Left kidney (tissue), 2 donors: ENCODE measurements around the gene EGLN1. TPM values are rescaled to one million over a fixed set of nuclear protein-coding genes. Genes with fewer than 3 reads are reported as not detected.
A peak's percentile ranks its signal among the peaks of the same experiment; 100 is the strongest.
"Not testable (repeated sequence)": the region's sequence is repeated elsewhere in the genome, so short reads cannot be mapped to it uniquely, and the experiment has no call there.

ENCODE experiments used
- DNase-seq: peaks from one replicate; pipeline ENCODE4 v3.0.0-alpha.2; 2013
- polyA plus RNA-seq: library from polyadenylated mRNA; unstranded; fragments of 120-200 nt; gene quantifications from one replicate; pipeline ENCODE4 v1.2.1, GENCODE V29; 2013; ENCODE audit not compliant: insufficient read length

The EGLN1 gene
- polyA plus RNA-seq, 1 donor: 39.7 TPM

DNA sequence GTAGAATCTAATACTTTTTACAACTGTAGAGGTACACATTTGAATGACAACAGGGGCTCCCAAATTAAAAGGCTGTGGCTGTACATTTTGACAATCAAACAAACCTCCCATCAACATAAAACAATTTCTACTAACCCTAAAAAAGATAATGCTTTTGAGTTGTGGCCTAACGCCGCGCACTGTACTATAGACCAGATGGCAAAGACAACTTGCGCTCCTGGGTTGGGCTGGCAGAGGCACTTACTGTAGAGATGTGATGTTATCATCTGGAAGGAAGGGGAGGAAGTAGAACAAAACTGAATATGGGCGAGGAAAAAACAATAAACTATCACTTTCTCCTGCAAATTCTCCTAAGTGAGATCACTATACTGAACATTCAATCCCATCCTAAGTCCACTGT lies 57.9 kb downstream of the EGLN1 start:
- no peak for DNase-seq

DNA sequence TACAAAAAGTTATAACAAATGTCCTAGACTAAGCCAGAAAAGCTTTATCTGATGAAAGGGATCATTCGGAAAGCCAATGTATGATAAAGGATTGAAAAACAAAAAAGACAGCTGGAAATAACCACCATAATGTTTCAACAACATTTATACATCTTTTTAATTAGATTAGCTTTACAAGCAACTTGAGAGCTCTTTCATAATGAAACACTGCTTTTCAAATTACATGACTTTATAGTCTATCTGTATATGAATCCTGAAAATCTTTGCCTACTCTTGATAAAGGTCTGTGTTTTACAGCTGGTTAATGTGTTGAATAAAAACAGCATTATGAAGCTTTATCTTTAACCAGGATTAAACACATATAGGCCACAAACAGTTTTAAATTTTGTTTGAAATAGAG lies 58.5 kb downstream of the EGLN1 start:
- DNase-seq: no peak

DNA sequence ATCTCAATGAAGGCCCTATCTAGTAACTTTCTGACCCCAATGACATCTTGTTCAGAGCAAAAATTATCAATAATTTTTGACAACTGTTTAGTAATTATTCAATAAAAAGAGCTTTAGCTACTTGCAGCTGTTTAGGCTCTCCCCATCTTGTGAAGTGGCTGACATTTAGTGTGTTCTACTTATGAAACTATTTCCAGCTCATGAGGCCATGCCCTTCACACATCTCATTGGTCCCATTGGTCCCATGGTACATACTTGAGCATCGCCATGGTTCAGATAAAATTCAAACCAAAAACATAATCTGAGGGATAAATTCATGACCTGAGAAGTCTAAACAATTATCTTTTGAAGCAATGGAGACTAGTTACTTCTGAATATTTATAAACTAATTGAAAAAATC lies 59.8 kb downstream of the EGLN1 start:
- no peak for DNase-seq

DNA sequence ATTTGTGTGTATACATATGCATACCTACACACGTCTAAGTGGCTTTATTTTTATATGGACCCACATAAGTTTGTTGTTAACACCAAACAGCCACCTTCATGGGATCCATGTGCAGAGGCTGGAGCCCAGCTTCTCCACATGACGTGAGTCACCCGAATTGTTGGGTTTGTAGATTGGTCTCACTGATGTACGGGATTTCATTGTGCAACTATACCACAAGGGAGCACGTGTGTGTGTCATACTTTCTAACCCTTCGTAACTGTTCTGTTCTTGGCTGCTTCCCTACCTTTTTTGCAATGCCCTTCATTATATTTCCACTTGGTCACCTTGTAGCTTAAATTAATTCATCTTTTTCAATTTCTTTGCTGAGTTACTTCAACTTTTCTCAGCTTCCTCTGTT lies 63.0 kb downstream of the EGLN1 start:
- no peak for DNase-seq

DNA sequence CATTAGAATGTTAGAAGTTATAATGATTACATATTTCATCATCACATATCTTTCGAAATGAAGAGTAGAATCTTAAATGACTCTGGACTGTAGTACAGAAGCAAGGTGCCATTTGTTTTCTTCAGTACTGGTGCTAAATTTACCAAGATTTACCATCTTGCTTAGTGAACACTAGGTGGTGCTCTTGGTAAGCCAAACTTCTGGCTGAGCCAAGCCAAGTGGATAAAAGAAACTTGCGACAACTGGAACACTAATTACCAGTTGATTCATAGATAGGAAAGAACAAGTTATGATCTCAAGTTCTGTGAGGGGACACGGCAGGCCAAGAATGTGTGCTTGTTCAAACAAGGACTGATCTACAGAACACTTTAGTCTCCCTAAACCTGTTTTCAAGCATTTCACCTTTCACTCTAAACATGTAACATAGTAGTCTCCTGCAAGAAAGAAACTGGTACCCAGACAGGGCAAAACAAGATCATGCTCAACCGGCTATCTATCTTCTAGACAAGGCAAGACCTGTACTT lies 64.2 kb downstream of the EGLN1 start:
- peak; percentile 55 for DNase-seq

DNA sequence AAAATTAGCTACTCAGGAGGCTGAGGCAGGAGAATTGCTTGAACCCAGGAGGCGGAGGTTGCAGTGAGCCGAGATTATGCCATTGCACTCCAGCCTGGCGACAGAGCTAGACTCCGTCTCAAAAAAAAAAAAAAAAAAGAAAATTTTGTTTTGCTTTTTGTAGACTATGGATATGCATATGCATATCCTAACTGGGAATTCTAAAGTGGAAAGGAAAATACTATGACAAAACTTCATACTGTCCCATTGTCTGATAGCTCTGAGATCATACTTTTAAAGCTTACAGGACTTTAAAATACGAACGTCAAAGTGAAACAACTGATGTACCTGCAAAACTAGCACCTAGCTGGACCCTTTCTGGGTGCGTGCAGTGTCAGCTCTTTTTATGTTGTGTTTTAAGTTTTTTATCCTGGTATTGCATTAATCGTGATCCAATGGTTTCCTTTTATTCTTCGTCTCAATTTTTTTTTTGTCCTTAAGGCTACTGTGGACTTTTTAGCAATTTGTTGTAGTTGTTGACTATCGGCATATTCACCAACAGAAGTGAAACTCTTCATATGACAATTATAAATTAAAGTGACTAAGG lies 64.8 kb downstream of the EGLN1 start:
- no peak for DNase-seq

DNA sequence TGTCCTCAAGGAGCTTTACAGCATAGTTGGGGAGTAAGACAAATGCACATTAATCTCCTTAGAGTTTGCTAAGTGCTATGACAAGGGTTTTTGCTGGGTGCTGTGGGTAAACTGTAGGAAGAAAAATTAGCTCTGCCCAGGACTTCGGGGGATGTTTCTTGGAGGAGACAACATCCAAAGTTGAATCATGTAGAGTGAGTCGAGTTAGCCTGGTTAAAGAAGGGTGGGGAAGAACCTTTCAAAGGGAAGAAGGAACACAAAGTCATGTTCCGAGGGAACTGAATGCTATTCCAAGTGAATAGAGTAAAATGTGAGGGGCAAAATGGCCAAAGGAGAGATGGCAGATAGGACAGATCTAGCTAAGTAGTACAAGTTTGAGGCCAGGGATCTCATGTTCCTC lies 66.9 kb downstream of the EGLN1 start:
- DNase-seq: no peak

DNA sequence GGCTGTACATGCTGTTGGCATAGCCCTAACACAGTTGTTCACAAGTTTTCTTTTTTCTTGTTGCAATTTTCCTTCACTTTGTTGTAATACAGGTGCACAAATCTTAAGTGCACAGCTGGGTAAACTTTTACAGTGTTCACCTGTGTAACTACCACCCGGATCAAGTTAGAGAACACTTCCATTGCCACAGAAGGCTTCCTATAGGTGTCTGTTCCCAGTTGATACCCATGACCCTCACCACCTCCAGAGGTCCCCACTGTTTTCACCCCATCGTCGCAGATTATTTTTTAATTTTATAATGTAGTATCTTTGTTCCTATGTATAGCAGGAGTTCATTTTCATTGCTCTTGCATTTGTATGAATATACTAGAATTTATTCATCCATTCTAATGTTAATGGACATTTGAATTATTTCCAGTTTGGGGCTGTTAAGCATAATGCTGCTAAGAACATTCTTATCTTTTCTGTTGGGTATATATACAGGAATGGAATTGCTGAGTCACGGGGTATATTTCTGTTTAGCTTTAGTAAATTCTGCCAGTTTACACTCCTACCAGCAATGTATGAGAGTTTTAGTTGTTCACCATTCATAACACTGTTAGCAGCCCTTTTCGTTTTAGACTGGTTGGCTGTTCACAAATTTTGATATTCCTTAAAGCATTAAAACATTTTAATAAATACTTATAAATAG lies 67.6 kb downstream of the EGLN1 start:
- no peak for DNase-seq

DNA sequence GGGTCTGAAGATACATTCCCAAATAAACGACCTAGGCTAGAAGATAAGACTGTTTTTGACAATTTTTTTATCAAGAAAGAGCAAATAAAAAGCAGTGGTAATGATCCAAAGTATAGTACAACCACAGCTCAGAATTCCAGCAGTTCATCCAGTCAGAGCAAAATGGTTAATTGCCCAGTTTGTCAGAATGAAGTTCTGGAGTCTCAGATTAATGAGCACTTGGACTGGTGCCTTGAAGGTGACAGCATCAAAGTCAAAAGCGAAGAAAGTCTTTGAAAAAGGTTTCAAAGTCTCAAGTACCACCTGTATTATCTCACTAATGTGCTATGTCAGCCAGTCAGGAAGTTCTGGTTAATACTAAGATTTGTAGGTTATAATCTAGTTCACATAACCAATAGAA lies 69.0 kb downstream of the EGLN1 start:
- DNase-seq: no peak

DNA sequence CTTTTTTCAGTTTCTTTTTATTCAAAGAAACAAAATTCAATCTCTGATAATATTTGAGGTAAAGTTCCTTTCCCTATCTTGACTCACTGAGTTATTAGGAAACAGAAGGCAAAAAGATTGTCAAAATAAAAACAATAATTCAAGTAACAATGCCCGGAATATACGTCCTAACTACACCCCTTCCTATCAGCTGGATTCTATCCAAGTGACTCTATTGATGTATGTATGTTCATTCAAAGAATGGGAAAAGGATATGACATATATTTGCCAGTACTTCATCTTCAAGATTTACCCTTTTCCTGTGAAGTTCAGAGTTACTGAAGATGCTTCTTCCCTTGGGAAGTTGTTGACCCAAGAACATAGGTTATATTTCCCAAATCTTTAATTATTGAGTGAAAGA lies 70.3 kb downstream of the EGLN1 start:
- no peak for DNase-seq

DNA sequence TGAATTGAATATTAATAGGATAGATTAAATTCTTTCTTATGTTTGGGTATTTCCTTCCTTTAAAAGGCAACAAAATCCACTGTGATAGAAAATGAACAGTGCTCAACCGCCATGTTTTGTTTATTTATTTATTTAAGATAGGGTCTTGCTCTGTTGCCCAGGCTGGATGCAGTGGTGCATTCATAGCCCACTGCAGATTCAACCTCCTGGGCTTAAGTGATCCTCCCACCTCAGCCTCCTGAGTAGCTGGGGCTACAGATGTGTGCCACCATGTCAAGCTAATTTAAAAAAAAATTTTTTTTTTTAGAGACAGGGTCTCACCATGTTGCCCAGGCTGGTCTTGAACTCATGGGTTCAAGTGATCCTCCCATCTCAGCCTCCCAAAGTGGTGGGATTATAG lies 73.2 kb downstream of the EGLN1 start:
- not testable (repeated sequence) for DNase-seq

DNA sequence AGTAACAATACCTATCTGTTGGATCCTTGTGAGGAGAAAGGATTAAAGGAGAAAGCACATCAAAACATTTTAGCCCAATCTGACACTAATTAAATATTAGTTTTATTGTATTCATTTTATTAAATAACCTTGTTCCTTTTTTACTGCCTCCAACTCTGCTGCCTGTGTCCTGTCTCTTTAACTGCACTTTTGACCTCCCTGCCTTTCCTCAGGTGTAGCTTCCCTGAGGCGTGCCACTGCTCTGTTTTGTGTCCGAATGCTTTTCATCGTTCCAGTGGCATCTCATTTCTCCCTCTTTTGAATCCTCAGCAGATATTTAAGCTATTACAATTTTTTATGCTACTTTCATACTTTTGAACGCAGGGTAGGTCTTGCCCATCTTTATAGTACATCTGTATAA lies 73.6 kb downstream of the EGLN1 start:
- no peak for DNase-seq

DNA sequence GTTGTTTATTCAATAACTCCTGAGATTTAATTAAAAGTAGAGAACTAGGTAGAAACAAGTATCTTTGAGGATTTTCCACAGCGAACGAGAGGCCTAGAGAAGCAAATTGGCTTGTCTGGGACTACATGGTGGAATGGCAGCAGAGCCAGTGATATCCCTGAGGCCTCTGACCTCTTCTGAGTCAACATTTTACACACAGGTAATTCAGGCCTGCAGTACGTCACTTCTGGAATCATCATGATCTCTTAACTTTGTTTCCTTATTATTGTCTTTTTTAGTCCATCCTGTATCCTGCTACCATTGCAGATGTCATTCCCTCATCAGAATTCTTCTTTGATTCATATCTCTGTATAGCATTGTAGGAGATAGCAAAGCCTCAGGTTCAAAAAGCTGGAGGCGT lies 74.1 kb downstream of the EGLN1 start:
- DNase-seq: no peak

DNA sequence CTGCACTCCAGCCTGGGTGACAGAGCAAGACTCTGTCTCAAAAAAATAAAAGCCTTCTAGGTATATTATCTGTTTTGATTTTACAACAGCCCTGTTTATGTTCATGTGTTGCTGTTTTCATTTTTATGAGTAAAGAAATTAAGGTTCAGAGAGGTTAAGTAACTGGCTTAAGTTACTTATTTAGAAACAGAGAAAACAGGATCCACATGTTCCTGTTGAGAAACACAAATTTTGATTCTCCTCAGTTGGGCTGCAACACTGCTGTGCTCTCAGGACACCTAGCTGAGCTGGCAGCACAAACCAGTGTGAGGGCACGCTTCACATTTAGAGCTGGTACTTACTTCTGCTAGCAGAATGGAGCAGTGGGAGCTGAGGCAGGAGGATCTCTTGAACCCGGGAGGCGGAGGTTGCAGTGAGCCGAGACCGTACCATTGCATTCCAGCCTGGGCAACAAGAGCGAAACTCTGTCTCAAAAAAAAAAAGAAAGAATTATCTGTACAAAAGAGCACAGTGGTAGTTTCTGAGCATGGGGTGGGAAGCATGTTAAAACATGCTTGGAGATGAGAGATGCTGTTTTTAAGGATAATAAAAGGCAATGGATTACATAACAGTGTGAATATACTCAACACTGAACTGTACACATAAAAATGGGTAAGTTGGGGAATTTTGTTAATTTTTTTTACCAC lies 81.6 kb downstream of the EGLN1 start:
- no peak for DNase-seq

DNA sequence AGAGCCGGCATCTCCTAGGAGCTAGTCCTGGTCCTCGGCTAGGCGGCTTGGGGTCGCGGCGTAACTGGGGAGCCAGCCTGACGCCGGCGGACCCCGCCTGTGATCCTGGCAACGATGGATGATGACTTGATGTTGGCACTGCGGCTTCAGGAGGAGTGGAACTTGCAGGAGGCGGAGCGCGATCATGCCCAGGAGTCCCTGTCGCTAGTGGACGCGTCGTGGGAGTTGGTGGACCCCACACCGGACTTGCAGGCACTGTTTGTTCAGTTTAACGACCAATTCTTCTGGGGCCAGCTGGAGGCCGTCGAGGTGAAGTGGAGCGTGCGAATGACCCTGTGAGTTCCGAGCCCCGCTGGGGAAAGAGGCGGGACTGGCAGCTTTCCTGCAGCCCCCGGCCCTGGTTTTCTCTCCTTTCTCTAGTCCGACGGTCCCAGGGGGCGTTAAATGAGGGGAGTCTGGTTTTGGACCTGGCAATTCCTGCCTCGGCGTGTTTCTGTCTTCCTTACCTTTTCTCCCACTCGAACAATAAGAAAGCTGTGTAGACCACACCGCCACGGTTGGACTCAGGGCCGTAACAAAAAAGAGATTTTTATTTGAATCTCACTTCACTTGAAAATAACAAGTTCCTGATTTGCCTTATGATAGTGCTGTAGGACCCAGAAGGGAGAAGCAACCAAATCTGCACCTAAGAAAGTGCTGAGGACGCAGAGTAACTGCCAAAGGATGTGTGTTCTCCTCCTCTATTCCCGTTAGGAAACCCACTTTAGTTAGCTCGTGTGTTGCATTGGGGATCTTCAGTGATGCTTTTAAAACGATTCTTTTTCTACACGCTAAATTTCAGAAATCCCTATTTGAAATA lies 83.6 kb downstream of the EGLN1 start, which contains the start of gene SPRTN:
SPRTN (plus strand) TSS at position 24 of the 859 bp plus-strand sequence; CDS start at position 115, 91 bp downstream.
- DNase-seq: no peak

DNA sequence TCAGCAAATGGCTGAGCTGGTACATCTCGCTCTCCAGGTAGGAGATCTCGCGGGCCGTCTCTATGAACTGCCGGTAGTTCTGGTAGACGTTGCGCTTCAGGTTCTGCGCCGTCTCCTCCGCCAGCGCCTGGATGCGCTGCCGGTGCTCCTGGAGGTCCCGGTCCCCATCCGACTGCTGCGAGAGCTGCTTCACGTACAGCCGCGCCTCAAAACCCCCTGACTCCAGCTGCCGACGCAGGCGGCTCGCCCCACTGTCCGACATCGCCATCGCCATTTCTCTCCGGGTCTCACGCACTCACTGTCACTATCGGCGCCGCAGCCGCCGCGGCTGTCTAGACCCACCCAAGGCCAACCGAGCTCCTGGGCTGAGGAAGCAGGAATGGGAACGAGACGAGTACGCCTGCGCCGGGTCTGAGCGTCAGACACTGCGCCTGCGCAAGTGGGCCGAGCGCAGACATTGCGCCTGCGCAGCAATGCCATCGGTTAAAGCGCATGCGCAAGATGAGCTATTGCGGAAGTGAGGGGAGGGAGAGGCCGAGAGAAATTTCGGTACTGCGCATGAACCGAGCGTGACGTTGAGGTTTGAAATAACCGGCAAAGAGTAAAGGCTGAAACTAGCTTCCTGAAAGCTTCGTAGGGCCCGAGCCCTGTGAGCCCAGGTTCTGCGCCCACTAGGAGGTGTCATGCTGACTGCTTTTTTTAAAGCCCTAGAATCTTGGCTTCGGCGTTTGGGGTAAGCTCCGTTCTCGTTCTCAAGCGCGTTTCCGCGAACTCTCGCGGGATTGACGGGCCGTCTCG lies 84.4 kb downstream of the EGLN1 start, which contains the start of gene EXOC8:
EXOC8 (minus strand) TSS at position 381 of the 798 bp plus-strand sequence; CDS start at position 274, 107 bp downstream.
- DNase-seq: peak; percentile 99

DNA sequence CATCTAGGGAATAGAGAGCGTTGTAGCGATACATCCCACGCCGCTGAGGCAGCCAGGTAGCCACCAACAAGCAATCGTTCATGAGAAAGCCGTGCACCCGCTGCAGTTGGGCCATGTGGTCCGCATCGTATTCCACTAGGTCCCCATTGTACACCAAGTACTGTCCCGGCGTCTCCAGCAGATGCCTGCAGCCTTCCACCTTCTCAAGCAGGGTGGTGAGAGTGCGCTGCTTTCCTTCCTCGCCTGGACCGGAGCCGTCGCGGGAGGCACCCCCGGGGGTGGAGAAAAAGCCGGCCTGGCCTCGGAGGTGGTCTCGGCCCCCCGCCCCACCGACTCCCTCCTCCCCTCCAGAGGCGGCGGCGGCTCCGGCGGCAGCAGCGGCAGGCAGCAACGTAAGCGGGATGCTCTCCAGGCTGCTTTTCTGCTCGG lies 85.0 kb downstream of the EGLN1 start:
- no peak for DNase-seq

DNA sequence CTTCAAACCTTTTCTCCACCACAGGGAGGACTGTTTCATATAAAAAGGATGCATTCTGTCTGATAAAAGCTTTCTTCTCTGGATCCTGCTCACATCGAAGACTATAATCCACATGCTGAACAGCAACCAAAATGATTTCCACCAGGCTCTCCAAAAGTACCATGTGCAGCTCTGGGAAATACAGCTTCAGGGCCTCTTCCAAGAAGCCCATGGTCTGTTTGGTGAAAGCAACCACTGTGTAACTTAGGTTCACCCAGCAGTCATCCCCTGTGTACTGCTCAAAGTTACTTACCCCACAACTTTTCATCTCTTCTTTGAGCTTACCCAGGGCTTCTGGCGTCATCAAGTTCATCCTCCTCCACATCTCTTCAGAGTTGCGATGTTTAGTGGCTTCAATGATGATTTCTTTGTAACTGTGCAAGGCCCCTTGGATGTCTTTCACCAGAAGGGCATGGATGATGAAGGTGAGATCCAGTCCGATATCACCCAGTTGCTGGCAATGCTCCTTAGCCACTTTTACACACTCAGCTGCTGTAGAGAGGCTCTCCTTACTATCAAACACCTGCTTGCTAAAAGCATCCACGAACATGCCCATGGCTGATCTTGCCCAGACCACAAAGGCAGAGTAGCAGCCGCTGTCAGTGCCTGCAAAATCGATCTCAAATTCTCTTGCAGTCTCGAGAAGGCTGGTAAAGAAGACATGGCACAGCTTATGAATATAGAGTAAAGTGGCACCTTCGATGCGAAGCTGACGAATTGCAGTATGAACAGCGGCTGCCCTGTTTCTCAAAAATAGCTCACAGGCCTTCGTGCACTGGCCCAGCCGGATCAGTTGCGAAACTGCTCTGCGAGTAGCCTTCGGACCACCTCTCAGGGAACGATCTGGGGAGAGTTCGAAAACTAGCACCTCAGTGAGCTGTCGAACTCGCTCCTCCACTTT lies 86.2 kb downstream of the EGLN1 start:
- no peak for DNase-seq

DNA sequence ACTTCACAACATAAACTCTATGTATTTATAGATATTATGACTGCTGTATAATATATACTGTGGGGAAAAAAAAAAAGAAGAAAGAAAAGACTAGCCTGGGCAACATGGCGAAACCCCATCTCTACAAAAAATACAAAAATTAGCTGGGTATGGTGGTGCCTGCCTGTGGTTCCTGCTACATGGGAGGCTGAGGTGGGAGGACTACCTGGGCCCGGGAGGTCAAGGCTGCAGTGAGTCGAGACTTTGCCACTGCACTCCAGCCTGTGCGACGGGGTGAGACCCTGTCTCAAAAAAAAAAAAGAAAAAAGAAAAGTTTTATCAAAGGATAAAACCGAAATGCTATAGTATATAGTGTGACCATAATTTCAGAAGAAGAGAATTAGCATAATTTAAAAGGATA lies 87.1 kb downstream of the EGLN1 start:
- no peak for DNase-seq

DNA sequence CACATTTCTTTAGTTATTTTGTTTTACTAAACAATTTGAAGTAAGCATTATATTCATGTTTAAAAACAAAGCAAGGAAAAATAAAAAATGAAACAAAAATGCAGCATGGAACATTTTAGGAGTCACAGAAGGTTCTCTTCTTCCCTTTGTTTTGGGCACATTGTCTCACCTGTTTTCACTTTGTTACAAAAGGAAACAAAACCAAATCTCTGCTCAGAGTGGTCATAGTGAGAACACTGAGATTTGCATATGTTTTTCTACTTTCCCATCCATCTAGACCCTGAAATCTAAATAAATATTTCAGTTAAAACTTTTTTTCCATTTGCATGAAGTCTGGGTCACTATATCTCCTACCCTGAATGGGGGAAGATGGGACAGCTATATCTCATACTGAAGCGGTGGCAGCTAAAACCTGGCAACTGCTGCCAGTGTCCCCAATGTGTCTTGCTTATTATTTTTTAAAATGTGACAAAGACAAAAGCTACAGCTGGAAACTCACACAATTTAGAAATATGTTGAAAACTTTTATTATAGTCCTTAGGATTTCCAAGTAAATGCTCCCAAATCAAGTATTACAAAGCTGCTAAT lies 87.9 kb downstream of the EGLN1 start:
- no peak for DNase-seq
